MM.1S (cell line): Measurements from ENCODE around the gene TSPAN12.

Source experiments
- DNase-seq: peaks from one replicate; pipeline ENCODE4 v3.0.0-alpha.2; 2015
- H2AFZ ChIP-seq: fragments of 300-600 bp; sonication (generic); 2 replicates; pipeline ENCODE4 v1.6.0; 2016; ENCODE audit warnings: antibody characterized with exemption, low read length
- H3F3A ChIP-seq: fragments of 300-600 bp; sonication (generic); 2 replicates; pipeline ENCODE4 v1.6.1; 2016; ENCODE audit warnings: mild to moderate bottlenecking, antibody characterized with exemption, low read length, moderate library complexity, mixed read lengths; ENCODE audit not compliant: insufficient read depth
- H3K27ac ChIP-seq: fragments of 300-600 bp; sonication (generic); 2 replicates; pipeline ENCODE4 v1.5.1; 2016; ENCODE audit warnings: mild to moderate bottlenecking, low read length
- H3K27me3 ChIP-seq: fragments of 300-600 bp; sonication (generic); replicated peaks from 2 replicates; pipeline ENCODE4 v1.6.0; 2016; ENCODE audit warnings: low read length; ENCODE audit not compliant: insufficient read depth
- H3K36me3 ChIP-seq: fragments of 300-600 bp; sonication (generic); replicated peaks from 2 replicates; pipeline ENCODE4 v1.6.1; 2016; ENCODE audit warnings: mild to moderate bottlenecking, low read length, mixed read lengths; ENCODE audit not compliant: insufficient read depth
- H3K4me1 ChIP-seq: fragments of 300-600 bp; sonication (generic); 2 replicates; pipeline ENCODE4 v1.6.1; 2016; ENCODE audit warnings: low read length, mixed read lengths
- H3K4me2 ChIP-seq: fragments of 300-600 bp; sonication (generic); 2 replicates; pipeline ENCODE4 v1.6.0; 2016; ENCODE audit warnings: low read depth, low read length
- H3K4me3 ChIP-seq: fragments of 300-600 bp; sonication (generic); 2 replicates; pipeline ENCODE4 v1.5.1; 2016; ENCODE audit warnings: low read length, mixed read lengths
- H3K79me2 ChIP-seq: fragments of 300-600 bp; sonication (generic); 2 replicates; pipeline ENCODE4 v1.6.1; 2016; ENCODE audit warnings: mixed run types, low read length, mixed read lengths
- H3K9ac ChIP-seq: fragments of 300-600 bp; sonication (generic); 2 replicates; pipeline ENCODE4 v1.6.1; 2016; ENCODE audit warnings: low read length, mixed read lengths
- H3K9me2 ChIP-seq: fragments of 300-600 bp; sonication (generic); replicated peaks from 2 replicates; pipeline ENCODE4 v1.6.1; 2016; ENCODE audit warnings: mild to moderate bottlenecking, low read length, mixed read lengths; ENCODE audit not compliant: insufficient read depth
- H3K9me3 ChIP-seq: fragments of 300-600 bp; sonication (generic); replicated peaks from 2 replicates; pipeline ENCODE4 v1.6.1; 2016; ENCODE audit warnings: mild to moderate bottlenecking, low read length, mixed read lengths; ENCODE audit not compliant: insufficient read depth
- H4K20me1 ChIP-seq: fragments of 300-600 bp; sonication (generic); 2 replicates; pipeline ENCODE4 v1.6.1; 2016; ENCODE audit warnings: mild to moderate bottlenecking, low read length, moderate library complexity, mixed read lengths; ENCODE audit not compliant: insufficient read depth
- EZH2 ChIP-seq: fragments of 300-600 bp; sonication (generic); optimal IDR thresholded peaks from 2 replicates; pipeline ENCODE3; 2017; ENCODE audit warnings: low read depth, mild to moderate bottlenecking, antibody characterized with exemption, low read length, mixed read lengths
- EZH2phosphoT487 ChIP-seq: fragments of 300-600 bp; sonication (generic); IDR thresholded peaks from 2 replicates; pipeline ENCODE4 v1.6.1; 2018; ENCODE audit warnings: antibody characterized with exemption, low read length
- TF ChIP-seq, protein P1 (sequence below): fragments of 300-600 bp; sonication (generic); IDR thresholded peaks from 2 replicates; pipeline ENCODE4 v1.5.1; 2016; ENCODE audit warnings: antibody characterized with exemption, low read length, mixed read lengths

TSPAN12 gene

DNA sequence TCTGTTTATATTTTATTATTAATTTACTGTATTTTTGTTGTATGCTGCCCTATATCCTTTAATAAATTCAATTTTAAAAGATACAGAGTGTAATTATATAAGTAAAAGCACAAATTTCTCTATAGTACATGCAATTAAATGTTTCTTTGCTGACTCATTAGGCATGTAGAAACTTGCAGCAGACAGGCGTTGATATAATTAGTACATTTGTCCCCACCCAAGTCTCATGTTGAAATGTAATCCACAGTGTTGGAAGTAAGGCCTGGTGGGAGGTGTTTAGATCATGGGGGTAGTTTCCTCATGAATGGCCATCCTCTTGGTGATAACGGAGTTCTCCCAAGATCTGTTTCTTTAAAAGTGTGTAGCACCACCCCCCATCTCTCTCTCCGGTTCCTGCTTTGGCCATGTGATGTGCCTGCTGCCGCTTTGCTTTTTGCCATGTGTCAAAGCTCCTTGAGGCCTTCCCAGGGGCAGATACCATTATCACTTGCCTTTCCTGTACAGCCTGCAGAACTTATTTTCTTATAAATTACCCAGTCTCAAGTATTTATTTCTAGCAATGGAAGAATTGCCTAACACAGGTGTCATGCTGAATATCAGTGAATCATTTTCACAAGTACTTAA is 63.7 kb downstream of the TSPAN12 start:
- no peaks in the 10 kb centered on the region for H3K9me2 ChIP-seq
- TF ChIP-seq, protein P1, sequence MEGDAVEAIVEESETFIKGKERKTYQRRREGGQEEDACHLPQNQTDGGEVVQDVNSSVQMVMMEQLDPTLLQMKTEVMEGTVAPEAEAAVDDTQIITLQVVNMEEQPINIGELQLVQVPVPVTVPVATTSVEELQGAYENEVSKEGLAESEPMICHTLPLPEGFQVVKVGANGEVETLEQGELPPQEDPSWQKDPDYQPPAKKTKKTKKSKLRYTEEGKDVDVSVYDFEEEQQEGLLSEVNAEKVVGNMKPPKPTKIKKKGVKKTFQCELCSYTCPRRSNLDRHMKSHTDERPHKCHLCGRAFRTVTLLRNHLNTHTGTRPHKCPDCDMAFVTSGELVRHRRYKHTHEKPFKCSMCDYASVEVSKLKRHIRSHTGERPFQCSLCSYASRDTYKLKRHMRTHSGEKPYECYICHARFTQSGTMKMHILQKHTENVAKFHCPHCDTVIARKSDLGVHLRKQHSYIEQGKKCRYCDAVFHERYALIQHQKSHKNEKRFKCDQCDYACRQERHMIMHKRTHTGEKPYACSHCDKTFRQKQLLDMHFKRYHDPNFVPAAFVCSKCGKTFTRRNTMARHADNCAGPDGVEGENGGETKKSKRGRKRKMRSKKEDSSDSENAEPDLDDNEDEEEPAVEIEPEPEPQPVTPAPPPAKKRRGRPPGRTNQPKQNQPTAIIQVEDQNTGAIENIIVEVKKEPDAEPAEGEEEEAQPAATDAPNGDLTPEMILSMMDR = no peak
- TF ChIP-seq EZH2 = no peak
- peak; percentile 18 for DNase-seq
- peaks cover 4% of the 10 kb centered on the region; the same call in 1 of the 2 replicates for H3K4me1 ChIP-seq
- H3K27ac ChIP-seq = no peak overlapping the region
- H3K79me2 ChIP-seq = no peaks in the 10 kb centered on the region
- H3F3A ChIP-seq = no peaks in the 10 kb centered on the region
- no peak overlapping the region for H3K4me2 ChIP-seq
- no peaks in the 10 kb centered on the region for H4K20me1 ChIP-seq
- H3K36me3 ChIP-seq = no peaks in the 10 kb centered on the region
- no peak overlapping the region for H3K9ac ChIP-seq
- no peaks in the 10 kb centered on the region for H3K9me3 ChIP-seq
- no peak overlapping the region for H2AFZ ChIP-seq
- H3K4me3 ChIP-seq = no peak overlapping the region
- H3K27me3 ChIP-seq = no peaks in the 10 kb centered on the region

GRCh38 chr7:120793213-120793936 is 64.6 kb downstream of the TSPAN12 start:
- TF ChIP-seq EZH2phosphoT487 (no peak), EZH2 (no peak)
- TF ChIP-seq, protein P1 = no peak
- Histone ChIP-seq H3F3A (no peaks in the 10 kb centered on the region), H3K4me2 (no peak overlapping the region)

DNA sequence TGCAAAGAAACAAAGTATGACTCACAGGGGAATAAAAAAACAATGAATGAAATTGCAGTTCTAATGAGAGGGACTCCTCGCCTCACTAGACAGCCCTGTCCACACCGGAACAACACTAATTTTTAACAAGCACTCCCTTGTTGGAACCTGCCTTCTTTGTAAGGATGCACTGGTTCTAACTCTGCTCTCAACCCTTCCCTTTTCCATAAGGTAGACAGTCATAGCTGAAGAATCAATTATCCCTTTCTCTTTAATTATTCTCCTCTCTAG is 65.1 kb downstream of the TSPAN12 start:
- H3K4me1 ChIP-seq = peaks cover 4% of the 10 kb centered on the region; the same call in 1 of the 2 replicates
- H3K9me3 ChIP-seq = no peaks in the 10 kb centered on the region
- no peaks in the 10 kb centered on the region for H3F3A ChIP-seq
- TF ChIP-seq EZH2 (no peak), EZH2phosphoT487 (no peak)
- TF ChIP-seq, protein P1 = no peak
- H3K9me2 ChIP-seq = no peaks in the 10 kb centered on the region
- no peaks in the 10 kb centered on the region for H3K36me3 ChIP-seq
- no peak overlapping the region for H2AFZ ChIP-seq
- DNase-seq = no peak
- H3K27me3 ChIP-seq = no peaks in the 10 kb centered on the region
- no peaks in the 10 kb centered on the region for H4K20me1 ChIP-seq
- no peak overlapping the region for H3K4me3 ChIP-seq
- no peaks in the 10 kb centered on the region for H3K79me2 ChIP-seq
- no peak overlapping the region for H3K9ac ChIP-seq
- H3K4me2 ChIP-seq = no peak overlapping the region
- H3K27ac ChIP-seq = no peak overlapping the region

More at GRCh38 chr7:120793213-120793936, 64.6 kb downstream of the TSPAN12 start:
- Histone ChIP-seq H3K4me3 (no peak overlapping the region), H3K9me2 (no peaks in the 10 kb centered on the region), H3K9ac (no peak overlapping the region), H4K20me1 (no peaks in the 10 kb centered on the region), H3K27ac (no peak overlapping the region), H3K79me2 (no peaks in the 10 kb centered on the region), H3K36me3 (no peaks in the 10 kb centered on the region), H3K9me3 (no peaks in the 10 kb centered on the region), H3K4me1 (peaks cover 4% of the 10 kb centered on the region; the same call in 1 of the 2 replicates), H3K27me3 (no peaks in the 10 kb centered on the region), H2AFZ (no peak overlapping the region)
- DNase-seq = no peak
